K562 (cell line): ENCODE data around the gene GUCA2B. TPM values are rescaled to one million over a fixed set of nuclear protein-coding genes. Genes with fewer than 3 reads are reported as not detected.

Experiments
- ATAC-seq: fragments of 200-7000 bp; cut with Tn5 transposase; 3 replicates; pipeline ENCODE4 v1.9.1; 2020; ENCODE audit warnings: moderate library complexity
- BruUV-seq: library from RNA; stranded (reverse); fragments of 400-500 nt; replicated peaks from 2 replicates; lab custom pipeline; 2021; lab: Mats Ljungman, UMichigan
- CTCF ChIA-PET: fragments of 300-600 bp; formaldehyde crosslinking; extraction: SDS; loops from one replicate; lab custom pipeline; 2021; ENCODE audit warnings: low intra/inter-chr PET ratio; lab: Yijun Ruan, JAX
- POLR2A ChIA-PET: fragments of 300-600, 350-650 bp; sonication (Branson Sonifier 250); formaldehyde crosslinking; extraction: SDS; loops from one replicate; lab custom pipeline; 2021; ENCODE audit warnings: antibody characterized with exemption, inconsistent platforms; lab: Yijun Ruan, JAX
- DNase-seq, 4 experiments: peaks; one replicate each; pipeline versions ENCODE4 v3.0.0 to v3.0.0-alpha.2; 2011 to 2018; ENCODE audit warnings: low spot score in 3 of 4, mixed read lengths in 3 of 4; ENCODE audit errors: extremely low read depth in 1 of 4
- FAIRE-seq: peaks from 2 replicates; lab custom pipeline; 2011; peaks lifted over from hg19 to GRCh38; lab: Jason Lieb, UNC
- H2AFZ ChIP-seq: 2 replicates; pipeline ENCODE4 v1.6.0; 2011; ENCODE audit warnings: low read depth, low read length, control low read depth, inconsistent platforms
- H3K27ac ChIP-seq: fragments of 200-600 bp; 3 replicates; pipeline ENCODE4 v1.8.0; 2011; ENCODE audit warnings: low read depth, mild to moderate bottlenecking, control low read depth, inconsistent platforms, low read length, moderate library complexity, mixed read lengths; ENCODE audit errors: extremely low read depth
- H3K27me3 ChIP-seq, 2 experiments: fragments of 300-600 bp in 1 of 2; 2 replicates in 1 of 2; 3 replicates in 1 of 2; pipeline versions ENCODE4 v1.6.0 to v1.8.0; 2011; ENCODE audit warnings: inconsistent platforms in 2 of 2, low read length in 2 of 2, mild to moderate bottlenecking in 1 of 2, mixed read lengths in 1 of 2, moderate library complexity in 1 of 2; ENCODE audit not compliant: control insufficient read depth in 2 of 2, insufficient read depth in 2 of 2
- H3K36me3 ChIP-seq: fragments of 300-600 bp; 3 replicates; pipeline ENCODE4 v1.8.0; 2011; ENCODE audit warnings: mild to moderate bottlenecking, low read length, inconsistent platforms; ENCODE audit not compliant: control insufficient read depth, insufficient read depth
- H3K4me1 ChIP-seq, 2 experiments: fragments of 200-600 bp in 1 of 2; replicated peaks in 1 of 2; 2 replicates in 1 of 2; 3 replicates in 1 of 2; pipeline versions ENCODE4 v1.5.1 to v1.8.0; 2011; ENCODE audit warnings: inconsistent platforms in 2 of 2, low read length in 2 of 2, mild to moderate bottlenecking in 1 of 2, mixed read lengths in 1 of 2, moderate library complexity in 1 of 2; ENCODE audit not compliant: control insufficient read depth in 2 of 2, insufficient read depth in 2 of 2
- H3K4me2 ChIP-seq: 2 replicates; pipeline ENCODE4 v1.6.1; 2011; ENCODE audit warnings: low read length, control low read depth, inconsistent platforms, mixed read lengths; ENCODE audit not compliant: insufficient read depth
- H3K4me3 ChIP-seq: fragments of 200-600 bp; sonication (generic), shearing (Covaris generic); 2 replicates; pipeline ENCODE4 v1.5.1; 2016; ENCODE audit warnings: control low read depth, inconsistent platforms
- H3K79me2 ChIP-seq: fragments of 200-600 bp; 3 replicates; pipeline ENCODE4 v1.8.0; 2011; ENCODE audit warnings: low read length, inconsistent platforms; ENCODE audit not compliant: control insufficient read depth, insufficient read depth
- H3K9ac ChIP-seq, 2 experiments: 2 replicates each; pipeline versions ENCODE4 v1.6.0 to v1.6.1; 2011; ENCODE audit warnings: low read depth in 2 of 2, low read length in 2 of 2, control low read depth in 1 of 2, inconsistent platforms in 1 of 2, mild to moderate bottlenecking in 1 of 2, mixed read lengths in 1 of 2; ENCODE audit not compliant: insufficient read depth in 1 of 2
- H3K9me1 ChIP-seq: one replicate; pipeline ENCODE4 v1.6.0; 2011; ENCODE audit warnings: inconsistent platforms, mild to moderate bottlenecking, low read length, moderate library complexity; ENCODE audit not compliant: control insufficient read depth, insufficient read depth
- H3K9me3 ChIP-seq: replicated peaks from 2 replicates; pipeline ENCODE4 v1.5.1; 2011; ENCODE audit warnings: low read depth, low read length, inconsistent platforms; ENCODE audit not compliant: control insufficient read depth, insufficient read depth
- H4K20me1 ChIP-seq: replicated peaks from 2 replicates; pipeline ENCODE4 v1.6.1; 2011; ENCODE audit warnings: low read length, inconsistent platforms, mixed read lengths; ENCODE audit not compliant: control insufficient read depth, insufficient read depth
- DNMT1 ChIP-seq: fragments of 450-650 bp; IDR thresholded peaks from 2 replicates; pipeline ENCODE4 v1.6.1; 2016; ENCODE audit warnings: antibody characterized with exemption, mild to moderate bottlenecking
- EHMT2 ChIP-seq: fragments of 450-650 bp; IDR thresholded peaks from 2 replicates; pipeline ENCODE4 v1.6.1; 2018; ENCODE audit warnings: antibody characterized with exemption
- POLR2G ChIP-seq: fragments of 200-400 bp; formaldehyde crosslinking; IDR thresholded peaks from 2 replicates; pipeline ENCODE4 v1.6.1; 2017; ENCODE audit warnings: low read depth, mild to moderate bottlenecking, antibody characterized with exemption, low read length, moderate library complexity
- ZNF778 ChIP-seq: fragments of 450-650 bp; formaldehyde crosslinking; IDR thresholded peaks from 2 replicates; pipeline ENCODE4 v1.4.0; 2020; ENCODE audit warnings: mild to moderate bottlenecking, moderate library complexity
- WGBS: fragments of 100-300 bp; shearing (Covaris generic); methylation state at CpG from one replicate; pipeline ENCODE4 v1.1.6; 2016; ENCODE audit warnings: low coverage, mixed read lengths; ENCODE audit not compliant: insufficient coverage; ENCODE audit errors: missing lambda C conversion rate; 5-methylcytosine and 5-hydroxymethylcytosine counted together
- in situ Hi-C: fragments of 300-500 bp; cut with MboI; formaldehyde crosslinking; loops from 4 replicates; pipeline ENCODE4 v1.15.0; 2018; ENCODE audit warnings: inconsistent platforms, mixed read lengths
- intact Hi-C: fragments of 100-400 bp; cut with micrococcal nuclease; formaldehyde crosslinking; loops from 2 replicates; pipeline ENCODE4 v1.14.2; 2022
- polyA plus RNA-seq, 8 experiments: library from polyadenylated mRNA; depleted of rRNA in 4 of 8; stranded (reverse) in 5 of 8; unstranded in 3 of 8; fragments of >200 nt; fragmentation: Nextera tagmentation in 2 of 8; fragmentation: Illumina TruSeq in 1 of 8; extraction: Ambion mirVana in 2 of 8; extraction: Trizol in 1 of 8; gene quantifications; 2 replicates each; pipeline versions ENCODE4 v1.2.1 to v1.2.3, GENCODE V29; 2011 to 2014; ENCODE audit warnings: inconsistent platforms in 1 of 8, missing spikeins in 1 of 8
- total RNA-seq, 7 experiments: library from RNA; depleted of rRNA in 6 of 7; stranded (reverse); fragments of >200 nt in 6 of 7; fragmentation: Illumina TruSeq in 2 of 7; extraction: Trizol in 2 of 7; gene quantifications; 2 replicates each; pipeline versions ENCODE4 v1.2.1 to v1.2.3, GENCODE V29; 2011 to 2021; ENCODE audit warnings: low replicate concordance in 1 of 7
- TF ChIP-seq, protein P1 (sequence below): fragments of 450-650 bp; IDR thresholded peaks from 2 replicates; pipeline ENCODE4 v1.6.1; 2016
- TF ChIP-seq, protein P2 (sequence below): fragments of 250-450 bp; sonication (Bioruptor Pico); IDR thresholded peaks from 2 replicates; pipeline ENCODE4 v1.5.0; 2021; ENCODE audit warnings: mild to moderate bottlenecking, moderate library complexity

GUCA2B gene
- total and polyA plus RNA-seq, 9 of the 15 experiments (the other 6 are each of a cell fraction or from before 2014, with no cell fraction given) = not detected

DNA sequence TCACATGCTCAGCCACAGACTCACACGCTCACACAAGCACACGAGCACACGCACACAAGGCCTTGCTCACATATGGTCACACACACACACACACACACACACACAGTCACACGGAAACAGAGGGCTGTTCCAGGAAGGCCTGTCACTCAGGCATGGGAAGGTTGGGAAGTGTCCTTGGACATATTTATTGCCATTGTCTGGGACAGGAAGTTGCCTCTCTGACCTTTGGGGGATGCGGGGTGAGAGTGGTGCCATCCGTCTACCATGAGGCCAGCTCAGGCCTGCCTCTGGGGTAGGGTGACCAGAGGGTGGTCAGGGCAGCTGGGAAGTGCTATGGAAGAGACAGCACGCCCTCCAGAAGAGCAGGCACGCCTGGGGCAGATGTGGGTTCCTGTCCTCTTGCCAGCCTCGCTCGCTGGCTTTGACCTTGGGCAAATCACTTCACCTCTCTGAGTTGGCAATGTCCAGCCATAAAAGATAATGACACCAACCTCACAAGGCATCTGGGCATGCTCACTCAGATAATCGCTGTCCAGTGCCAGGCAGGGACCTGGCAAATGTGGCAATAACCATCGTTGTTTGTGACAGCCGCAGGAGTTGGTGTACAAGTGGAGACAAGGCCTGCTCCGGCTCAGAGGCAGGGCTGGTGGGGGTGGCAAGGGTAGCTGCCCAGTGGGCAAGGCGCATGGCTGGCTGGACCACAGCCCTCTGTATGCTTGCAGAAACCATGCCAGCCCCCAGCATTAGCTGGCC is 19.3 kb downstream of the GUCA2B start:
- TF ChIP-seq EHMT2 = no peak
- TF ChIP-seq, protein P1, sequence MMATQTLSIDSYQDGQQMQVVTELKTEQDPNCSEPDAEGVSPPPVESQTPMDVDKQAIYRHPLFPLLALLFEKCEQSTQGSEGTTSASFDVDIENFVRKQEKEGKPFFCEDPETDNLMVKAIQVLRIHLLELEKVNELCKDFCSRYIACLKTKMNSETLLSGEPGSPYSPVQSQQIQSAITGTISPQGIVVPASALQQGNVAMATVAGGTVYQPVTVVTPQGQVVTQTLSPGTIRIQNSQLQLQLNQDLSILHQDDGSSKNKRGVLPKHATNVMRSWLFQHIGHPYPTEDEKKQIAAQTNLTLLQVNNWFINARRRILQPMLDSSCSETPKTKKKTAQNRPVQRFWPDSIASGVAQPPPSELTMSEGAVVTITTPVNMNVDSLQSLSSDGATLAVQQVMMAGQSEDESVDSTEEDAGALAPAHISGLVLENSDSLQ = peak; percentile 80
- TF ChIP-seq DNMT1 = no peak
- TF ChIP-seq, protein P2, sequence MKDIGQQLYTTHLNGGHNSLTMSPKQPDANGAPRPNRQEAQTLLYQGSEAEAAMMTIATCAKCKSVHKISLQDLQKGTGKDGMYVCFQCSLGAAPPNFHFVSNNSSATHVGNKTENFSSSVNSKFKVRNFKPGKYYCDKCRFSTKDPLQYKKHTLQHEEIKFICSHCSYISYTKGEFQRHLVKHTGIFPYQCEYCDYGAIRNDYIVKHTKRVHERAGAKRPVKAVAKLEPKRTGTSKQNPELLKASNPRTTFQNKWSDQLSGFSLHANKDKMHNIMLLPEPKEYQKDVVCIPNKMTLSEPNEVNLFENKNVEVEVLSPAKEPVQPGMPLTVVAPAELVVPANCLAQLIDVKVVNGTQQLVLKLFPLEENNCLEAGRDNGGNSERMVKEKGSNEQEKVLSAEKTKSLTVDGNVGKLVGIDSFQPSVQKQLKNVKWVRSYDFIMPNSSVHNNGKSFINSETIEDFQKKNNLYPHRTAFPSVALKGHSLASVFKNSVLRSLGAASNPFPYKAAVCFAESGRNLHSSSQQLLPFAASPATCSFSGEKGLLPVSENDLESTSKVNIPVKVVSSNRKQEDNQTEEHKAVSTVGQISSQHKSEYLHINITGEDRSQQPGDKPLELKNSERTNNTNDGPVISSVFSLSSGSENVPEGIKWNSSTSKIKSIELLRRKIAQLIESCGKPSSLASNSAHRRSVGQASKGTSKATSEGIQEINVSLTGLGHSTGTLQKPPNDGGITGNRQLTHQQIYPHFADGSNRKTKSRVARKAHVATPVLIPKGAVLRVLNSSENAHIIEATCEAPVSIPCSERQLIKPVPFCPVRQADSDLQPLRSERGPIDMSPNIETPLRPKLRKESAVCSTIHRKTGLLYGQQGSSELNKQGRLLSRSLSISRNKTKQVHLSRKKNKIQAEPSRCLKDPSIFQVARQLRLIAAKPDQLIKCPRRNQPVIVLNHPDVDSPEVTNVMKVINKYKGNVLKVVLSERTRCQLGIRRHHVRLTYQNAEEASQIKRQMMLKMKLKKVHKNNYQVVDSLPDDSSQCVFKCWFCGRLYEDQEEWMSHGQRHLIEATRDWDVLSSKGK (CRISPR knock-in tag) = no peak
- peak; percentile 50 for TF ChIP-seq POLR2G
- no peak for TF ChIP-seq ZNF778 (CRISPR knock-in tag)
- TF ChIP-seq, all 486 proteins: peak for 2
- Histone ChIP-seq H3K4me2 (no peak overlapping the region), H4K20me1 (peaks cover 10% of the 10 kb centered on the region; the same call in 1 of the 2 replicates), H3K4me1 (peaks cover 0 to 7% of the 10 kb centered on the region in 2 experiments; a peak in 2 of 5 replicates), H3K9me3 (no peaks in the 10 kb centered on the region), H3K36me3 (peaks cover 6% of the 10 kb centered on the region; the same call in 1 of the 3 replicates), H3K9me1 (no peaks in the 10 kb centered on the region), H3K27me3 (no peaks in the 10 kb centered on the region), H3K27ac (no peak overlapping the region; the same call in 2 of the 3 replicates), H3K4me3 (no peak overlapping the region), H2AFZ (no peak overlapping the region), H3K9ac (0 out of 4 replicates have a peak overlapping the region, but pooled peaks of 1 of the 2 experiments have one; percentile 8), H3K79me2 (no peaks in the 10 kb centered on the region)
- in situ Hi-C loops (no loop called here), intact Hi-C loops (loop anchor here (10.0 kb wide), 1 partner anchor 598 kb away; no protein-coding TSS in a partner anchor)
- CTCF ChIA-PET = interaction anchor here (1.1 kb wide), 1 partner anchor 26 kb away, joined by 5 read pairs; no protein-coding TSS in a partner anchor
- DNase-seq = peak in 1 of 4 experiments; percentile 13
- no TSS peak for BruUV-seq
- ATAC-seq = no peak; the same call in 2 of the 3 replicates
- POLR2A ChIA-PET = interaction anchor here (0.6 to 2.0 kb wide), 4 partner anchors 11 to 694 kb away, joined by 3 to 5 read pairs (median 3); no protein-coding TSS in a partner anchor
- WGBS = 63% methylated on average over 15 of the region's 15 CpGs
- FAIRE-seq = no peak
